Measurements from ENCODE around the gene ITPA. TPM values are rescaled to one million over a fixed set of nuclear protein-coding genes. Genes with fewer than 3 reads are reported as not detected.

ITPA gene
- 124 and 129 TPM in 2 replicates for total RNA-seq (2014; rRNA removed; shearing (Covaris generic))

GRCh38 chr20:3209257-3209945 lies at the start of gene ITPA:
Gene ITPA (plus strand): TSS chr20:3209498. CDS start chr20:3209552, 54 bp downstream.

GRCh38 chr20:3172933-3173609 lies 36.2 kb upstream of the ITPA start, which contains the start of gene LZTS3:
Gene LZTS3 (minus strand): TSS chr20:3173549. CDS start chr20:3167163, 6,386 bp downstream.

GRCh38 chr20:3204124-3204794 lies 5.0 kb upstream of the ITPA start, which contains the start of gene DDRGK1:
Gene DDRGK1 (minus strand): TSS chr20:3204682. CDS start chr20:3204627, 55 bp downstream.

GRCh38 chr20:3239026-3239866 lies 29.9 kb downstream of the ITPA start, which contains the start of gene SLC4A11:
Gene SLC4A11 (minus strand): TSS chr20:3239190. CDS start chr20:3239137, 53 bp downstream.

Other genes with a start within 250 kb of the ITPA start
- 0.74 and 0.94 TPM in 2 replicates for gene GNRH2, start 165.9 kb upstream of the ITPA start, total RNA-seq (2014; rRNA removed; shearing (Covaris generic))
- 165 and 175 TPM in 2 replicates for gene MRPS26, start 163.4 kb upstream of the ITPA start, total RNA-seq (2014; rRNA removed; shearing (Covaris generic))
- not detected in 2 replicates for gene OXT, start 137.9 kb upstream of the ITPA start, total RNA-seq (2014; rRNA removed; shearing (Covaris generic))
- not detected in 2 replicates for gene AVP, start 124.8 kb upstream of the ITPA start, total RNA-seq (2014; rRNA removed; shearing (Covaris generic))
- gene FASTKD5, start 49.6 kb upstream of the ITPA start, total RNA-seq (2014; rRNA removed; shearing (Covaris generic)) = 18.9 and 23.2 TPM in 2 replicates
- 2.2 and 3.5 TPM in 2 replicates for gene UBOX5, start 49.6 kb upstream of the ITPA start, total RNA-seq (2014; rRNA removed; shearing (Covaris generic))
- gene LZTS3, start 35.9 kb upstream of the ITPA start, total RNA-seq (2014; rRNA removed; shearing (Covaris generic)) = 3.6 and 3.7 TPM in 2 replicates
- gene DDRGK1, start 4.8 kb upstream of the ITPA start, total RNA-seq (2014; rRNA removed; shearing (Covaris generic)) = 74.2 and 80.4 TPM in 2 replicates
- 1.5 and 1.7 TPM in 2 replicates for gene SLC4A11, start 29.7 kb downstream of the ITPA start, total RNA-seq (2014; rRNA removed; shearing (Covaris generic))
- gene DNAAF9, start 198.2 kb downstream of the ITPA start, total RNA-seq (2014; rRNA removed; shearing (Covaris generic)) = 2.6 and 2.9 TPM in 2 replicates

Measured in A375 (cell line).